ENCODE data around the gene ZSCAN23. TPM values are rescaled to one million over a fixed set of nuclear protein-coding genes. Genes with fewer than 3 reads are reported as not detected.

The ZSCAN23 gene
- 1 to 10 TPM; 1.9 to 2.9 TPM for total RNA-seq

DNA sequence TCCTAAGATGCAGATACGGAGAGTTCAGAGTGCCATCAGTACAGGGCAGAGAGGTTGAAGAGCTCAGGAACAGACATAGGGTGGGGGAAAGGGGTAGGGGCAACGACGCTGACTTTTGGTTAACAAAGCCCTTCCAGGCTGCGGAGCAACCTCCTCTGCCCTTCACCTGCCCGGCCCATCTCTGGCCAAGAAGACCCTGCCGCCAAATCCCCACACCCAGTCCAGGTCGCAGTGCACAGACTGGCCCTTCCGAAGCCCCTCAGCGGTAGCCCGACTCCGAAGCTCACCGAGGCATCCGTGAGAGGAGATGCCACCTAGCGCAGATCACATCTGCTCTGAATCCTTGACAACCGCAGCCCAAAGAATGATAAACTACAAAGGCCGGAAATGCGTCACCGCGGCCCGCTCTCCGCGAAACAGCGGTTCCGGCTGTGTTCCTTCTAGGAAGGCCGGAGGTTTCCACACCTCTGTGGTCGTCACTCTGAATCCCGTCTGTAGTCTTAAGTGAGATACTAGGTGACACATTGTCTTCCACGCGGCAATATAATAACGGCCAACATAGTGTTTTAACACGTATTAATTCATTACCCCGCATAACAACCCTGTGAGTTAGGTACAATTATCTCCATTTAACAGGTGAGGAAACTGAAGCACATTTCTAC lies at the start of gene ZSCAN23:
TSS of gene ZSCAN23 (minus strand) at position 380 of the 662 bp plus-strand sequence. CDS start 7,225 bp downstream, outside the sequence.
- ChIA-PET CTCF (interaction anchor here (0.5 kb wide), 1 partner anchor 13 kb away, joined by 3 read pairs; no protein-coding TSS in a partner anchor), POLR2A (interaction anchor here (0.5 to 1.2 kb wide), 2 partner anchors 17 to 577 kb away, joined by 3 to 4 read pairs; no protein-coding TSS in a partner anchor)
- ATAC-seq, result peak; percentile 92
- Mint-ChIP-seq H3K36me3 (ENCODE audit: low read depth) (peaks cover 2% of the 10 kb centered on the region), H3K27ac (peak within 1 kb of the TSS; percentile 91), H3K4me1 (peaks cover 32% of the 10 kb centered on the region), H3K4me3 (peak within 1 kb of the TSS; percentile 96), H3K27me3 (peaks cover 16% of the 10 kb centered on the region), H3K9me3 (ENCODE audit: low read depth) (peaks cover 10% of the 10 kb centered on the region)
- peak; percentile 91 for DNase-seq
- intact Hi-C loops (cut with DNase I, micrococcal nuclease), result loop anchor here (1.0 to 5.0 kb wide), 8 partner anchors 17 to 1056 kb away; partner anchors contain the start of genes ZSCAN12 (in 2 of the 2), ZNF165 (in 1 of the 2), ZNF391 (in 1 of the 2) and ZSCAN31 (in 1 of the 2)

- ChIA-PET POLR2A (no interaction called here), CTCF (no interaction called here)
- H3K27ac Mint-ChIP-seq, result no peak overlapping the region
- H3K4me1 Mint-ChIP-seq, result peaks cover 16% of the 10 kb centered on the region
- H3K4me3 Mint-ChIP-seq, result no peak overlapping the region
- intact Hi-C loops (cut with DNase I, micrococcal nuclease), result loop anchor here in 1 of 2 experiments (10.0 kb wide), 1 partner anchor 93 kb away; a partner anchor contains a TSS
- DNase-seq (no peak), ATAC-seq (no peak)
- no peaks in the 10 kb centered on the region for H3K9me3 Mint-ChIP-seq (ENCODE audit: low read depth)
- no peaks in the 10 kb centered on the region for H3K36me3 Mint-ChIP-seq (ENCODE audit: low read depth)
- peaks cover 33% of the 10 kb centered on the region for H3K27me3 Mint-ChIP-seq
Measured at GRCh38 chr6:28491984-28492317, 48.7 kb upstream of the ZSCAN23 start.

- H3K36me3 Mint-ChIP-seq (ENCODE audit: low read depth), result no peaks in the 10 kb centered on the region
- H3K4me3 Mint-ChIP-seq, result peak overlapping the region; percentile 72
Measured at GRCh38 chr6:28490205-28490890, 47.1 kb upstream of the ZSCAN23 start.

DNA sequence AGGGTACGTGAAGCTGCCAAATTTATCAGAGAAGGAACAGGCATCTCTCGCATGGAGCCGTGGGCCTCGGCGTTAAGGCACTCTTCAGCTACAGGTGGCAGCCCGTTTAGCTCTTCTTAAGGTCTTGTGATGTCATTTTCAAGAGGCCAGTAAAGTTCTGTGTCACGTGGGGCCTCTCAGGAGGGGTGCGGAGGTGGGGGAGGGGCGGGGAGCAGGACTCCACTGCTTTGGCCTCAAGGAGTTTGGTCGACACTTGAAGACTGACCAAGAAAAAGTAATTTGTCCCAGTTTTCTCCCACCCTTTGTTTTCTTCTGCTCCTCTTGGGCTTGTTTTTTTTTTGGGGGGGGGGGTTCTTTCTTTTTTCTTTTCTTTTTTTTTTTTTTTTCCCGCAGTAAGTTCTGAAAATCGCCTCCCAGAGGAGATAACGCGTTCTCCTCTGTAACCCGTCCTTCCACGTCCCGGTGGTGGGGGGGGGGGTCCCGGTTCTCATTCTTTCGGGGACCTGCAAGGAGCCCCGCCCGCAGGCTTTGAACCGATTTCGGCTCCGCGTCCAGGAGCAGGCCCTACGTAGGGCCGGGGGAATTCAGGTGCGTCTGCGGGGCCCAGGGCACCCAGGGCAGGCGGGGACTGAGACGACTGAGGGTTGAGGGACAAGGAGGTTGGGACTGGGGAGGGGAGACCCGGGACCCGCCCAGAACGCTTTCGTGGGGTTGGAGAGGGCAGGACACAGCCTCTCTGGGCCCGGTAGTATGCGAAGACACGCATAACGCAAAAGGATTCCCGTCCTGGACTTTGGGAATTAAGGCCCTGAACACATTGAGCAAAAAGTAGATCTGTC lies 46.3 kb upstream of the ZSCAN23 start:
- POLR2A ChIA-PET, result interaction anchor here (0.7 kb wide), 1 partner anchor 384 kb away, joined by 3 read pairs; no protein-coding TSS in a partner anchor
- peaks cover 44% of the 10 kb centered on the region for H3K27me3 Mint-ChIP-seq
- peaks cover 16% of the 10 kb centered on the region for H3K4me1 Mint-ChIP-seq

More at GRCh38 chr6:28490205-28490890, 47.1 kb upstream of the ZSCAN23 start:
- H3K4me1 Mint-ChIP-seq, result peaks cover 16% of the 10 kb centered on the region
- ChIA-PET CTCF (no interaction called here), POLR2A (no interaction called here)
- peak; percentile 39 for ATAC-seq
- DNase-seq, result peak; percentile 49
- H3K9me3 Mint-ChIP-seq (ENCODE audit: low read depth), result peaks cover 3% of the 10 kb centered on the region
- H3K27ac Mint-ChIP-seq, result peak overlapping the region; percentile 79
- H3K27me3 Mint-ChIP-seq, result peaks cover 42% of the 10 kb centered on the region
- intact Hi-C loops (cut with DNase I, micrococcal nuclease), result loop anchor here in 1 of 2 experiments (10.0 kb wide), 1 partner anchor 94 kb away; a partner anchor contains a TSS

GRCh38 chr6:28488916-28489365 lies 45.6 kb upstream of the ZSCAN23 start:
- peaks cover 46% of the 10 kb centered on the region for H3K27me3 Mint-ChIP-seq
- peak overlapping the region; percentile 72 for H3K4me3 Mint-ChIP-seq
- DNase-seq, result peak; percentile 63
- H3K27ac Mint-ChIP-seq, result peak overlapping the region; percentile 62
- H3K4me1 Mint-ChIP-seq, result peaks cover 16% of the 10 kb centered on the region
- ATAC-seq, result peak; percentile 33
- H3K9me3 Mint-ChIP-seq (ENCODE audit: low read depth), result peaks cover 3% of the 10 kb centered on the region
- intact Hi-C loops (cut with DNase I, micrococcal nuclease), result loop anchor here in 1 of 2 experiments (1.0 to 2.0 kb wide), 5 partner anchors 14 to 100 kb away; partner anchors contain the start of genes ZSCAN12 and ZSCAN23
- POLR2A ChIA-PET, result interaction anchor here (0.7 kb wide), 1 partner anchor 383 kb away, joined by 3 read pairs; no protein-coding TSS in a partner anchor
- CTCF ChIA-PET, result no interaction called here
- H3K36me3 Mint-ChIP-seq (ENCODE audit: low read depth), result no peaks in the 10 kb centered on the region

More for the DNA sequence above, 46.3 kb upstream of the ZSCAN23 start:
- CTCF ChIA-PET, result no interaction called here
- peak overlapping the region; percentile 72 for H3K4me3 Mint-ChIP-seq
- ATAC-seq (peak; percentile 80), DNase-seq (peak; percentile 80)
- no peaks in the 10 kb centered on the region for H3K36me3 Mint-ChIP-seq (ENCODE audit: low read depth)
- H3K27ac Mint-ChIP-seq, result peak overlapping the region; percentile 79
- H3K9me3 Mint-ChIP-seq (ENCODE audit: low read depth), result peaks cover 3% of the 10 kb centered on the region
- intact Hi-C loops (cut with DNase I, micrococcal nuclease), result loop anchor here (1.0 to 10.0 kb wide), 6 partner anchors 15 to 99 kb away; partner anchors contain the start of genes ZSCAN12 (in 1 of the 2) and ZSCAN23 (in 1 of the 2)

DNA sequence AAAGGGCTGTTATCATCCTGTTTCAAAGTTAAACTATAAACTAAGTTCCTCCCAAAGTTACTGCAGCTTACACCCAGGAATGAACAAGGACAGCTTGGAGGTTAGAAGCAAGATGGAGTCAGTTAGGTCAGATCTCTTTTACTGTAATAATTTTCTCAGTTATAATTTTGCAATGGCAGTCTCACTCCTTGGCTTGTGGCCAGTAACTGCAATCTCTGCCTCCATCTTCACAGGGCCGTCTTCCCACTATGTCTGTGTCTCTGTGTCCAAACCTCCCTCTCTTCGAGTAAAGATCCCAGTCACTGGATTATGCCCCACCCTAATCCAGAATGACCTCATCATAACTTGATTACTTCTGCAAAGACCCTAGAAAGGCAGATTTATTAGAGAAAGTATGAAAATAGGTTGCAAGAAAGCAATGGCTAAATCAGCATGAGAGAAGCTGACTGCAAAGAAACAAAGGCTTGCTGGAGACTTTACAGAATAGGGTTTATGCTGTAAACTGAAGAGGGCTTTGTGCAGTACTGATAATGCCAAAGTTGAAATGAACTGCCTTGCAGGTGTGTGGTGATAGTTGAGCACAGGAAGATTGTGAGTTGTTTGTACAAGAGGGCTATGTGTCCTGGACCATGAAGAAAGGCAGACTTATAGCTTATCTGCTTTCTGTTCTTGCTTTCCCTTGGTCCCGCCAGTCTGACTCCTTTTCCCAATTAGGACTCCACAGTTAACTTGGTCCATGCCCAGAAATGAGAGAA lies 43.9 kb upstream of the ZSCAN23 start:
- DNase-seq, result no peak
- H3K27ac Mint-ChIP-seq, result no peak overlapping the region
- ChIA-PET POLR2A (no interaction called here), CTCF (interaction anchor here (0.6 to 0.8 kb wide), 2 partner anchors 9 to 37 kb away, joined by 3 read pairs; no protein-coding TSS in a partner anchor)
- intact Hi-C loops (cut with DNase I, micrococcal nuclease), result no loop called here
- peaks cover 16% of the 10 kb centered on the region for H3K4me1 Mint-ChIP-seq
- no peak for ATAC-seq
- H3K4me3 Mint-ChIP-seq, result no peak overlapping the region
- no peaks in the 10 kb centered on the region for H3K36me3 Mint-ChIP-seq (ENCODE audit: low read depth)
- peaks cover 3% of the 10 kb centered on the region for H3K9me3 Mint-ChIP-seq (ENCODE audit: low read depth)
- H3K27me3 Mint-ChIP-seq, result peaks cover 53% of the 10 kb centered on the region

- H3K27me3 Mint-ChIP-seq, result peaks cover 52% of the 10 kb centered on the region
- peaks cover 11% of the 10 kb centered on the region for H3K4me1 Mint-ChIP-seq
- no peak for ATAC-seq
- peaks cover 3% of the 10 kb centered on the region for H3K9me3 Mint-ChIP-seq (ENCODE audit: low read depth)
- DNase-seq, result no peak
- H3K4me3 Mint-ChIP-seq, result no peak overlapping the region
- ChIA-PET POLR2A (no interaction called here), CTCF (no interaction called here)
- H3K27ac Mint-ChIP-seq, result no peak overlapping the region
- H3K36me3 Mint-ChIP-seq (ENCODE audit: low read depth), result no peaks in the 10 kb centered on the region
- intact Hi-C loops (cut with DNase I, micrococcal nuclease), result no loop called here
Measured at GRCh38 chr6:28486533-28486932, 43.2 kb upstream of the ZSCAN23 start.

GRCh38 chr6:28485482-28485881 lies 42.2 kb upstream of the ZSCAN23 start:
- ChIA-PET POLR2A (no interaction called here), CTCF (no interaction called here)
- no peak overlapping the region for H3K4me3 Mint-ChIP-seq
- intact Hi-C loops (cut with DNase I, micrococcal nuclease), result no loop called here
- H3K36me3 Mint-ChIP-seq (ENCODE audit: low read depth), result no peaks in the 10 kb centered on the region
- DNase-seq (no peak), ATAC-seq (no peak)
- no peak overlapping the region for H3K27ac Mint-ChIP-seq
- peaks cover 50% of the 10 kb centered on the region for H3K27me3 Mint-ChIP-seq
- H3K4me1 Mint-ChIP-seq, result peaks cover 8% of the 10 kb centered on the region
- peaks cover 3% of the 10 kb centered on the region for H3K9me3 Mint-ChIP-seq (ENCODE audit: low read depth)

GRCh38 chr6:28480253-28480932 lies 37.1 kb upstream of the ZSCAN23 start:
- CTCF ChIA-PET, result interaction anchor here (0.6 to 1.2 kb wide), 3 partner anchors 13 to 297 kb away, joined by 3 read pairs; no protein-coding TSS in a partner anchor
- intact Hi-C loops (cut with DNase I, micrococcal nuclease), result no loop called here
- DNase-seq (no peak), ATAC-seq (no peak)
- Mint-ChIP-seq H3K36me3 (ENCODE audit: low read depth) (no peaks in the 10 kb centered on the region), H3K4me1 (peaks cover 8% of the 10 kb centered on the region), H3K4me3 (no peak overlapping the region), H3K9me3 (ENCODE audit: low read depth) (no peaks in the 10 kb centered on the region), H3K27ac (no peak overlapping the region), H3K27me3 (peaks cover 56% of the 10 kb centered on the region)
- POLR2A ChIA-PET, result no interaction called here

GRCh38 chr6:28478518-28478917 lies 35.2 kb upstream of the ZSCAN23 start:
- intact Hi-C loops (cut with DNase I, micrococcal nuclease), result no loop called here
- DNase-seq (no peak), ATAC-seq (no peak)
- ChIA-PET POLR2A (interaction anchor here (0.7 kb wide), 1 partner anchor 562 kb away, joined by 3 read pairs; no protein-coding TSS in a partner anchor), CTCF (no interaction called here)
- Mint-ChIP-seq H3K27ac (no peak overlapping the region), H3K9me3 (ENCODE audit: low read depth) (no peaks in the 10 kb centered on the region), H3K36me3 (ENCODE audit: low read depth) (no peaks in the 10 kb centered on the region), H3K4me1 (peaks cover 11% of the 10 kb centered on the region), H3K27me3 (peaks cover 57% of the 10 kb centered on the region), H3K4me3 (no peak overlapping the region)

Measured in activated CD4-positive, alpha-beta T cell treated with anti-CD3 and anti-CD28 coated beads for 36 hours (primary cell).